ENCODE data around the gene ATP9B. TPM values are rescaled to one million over a fixed set of nuclear protein-coding genes. Genes with fewer than 3 reads are reported as not detected.

Gene ATP9B
- total RNA-seq, 3 donors from 2014 or later (not counting 1 experiment from before 2014, with no cell fraction given): 66.0 to 78.9 (median 68.0) TPM

DNA sequence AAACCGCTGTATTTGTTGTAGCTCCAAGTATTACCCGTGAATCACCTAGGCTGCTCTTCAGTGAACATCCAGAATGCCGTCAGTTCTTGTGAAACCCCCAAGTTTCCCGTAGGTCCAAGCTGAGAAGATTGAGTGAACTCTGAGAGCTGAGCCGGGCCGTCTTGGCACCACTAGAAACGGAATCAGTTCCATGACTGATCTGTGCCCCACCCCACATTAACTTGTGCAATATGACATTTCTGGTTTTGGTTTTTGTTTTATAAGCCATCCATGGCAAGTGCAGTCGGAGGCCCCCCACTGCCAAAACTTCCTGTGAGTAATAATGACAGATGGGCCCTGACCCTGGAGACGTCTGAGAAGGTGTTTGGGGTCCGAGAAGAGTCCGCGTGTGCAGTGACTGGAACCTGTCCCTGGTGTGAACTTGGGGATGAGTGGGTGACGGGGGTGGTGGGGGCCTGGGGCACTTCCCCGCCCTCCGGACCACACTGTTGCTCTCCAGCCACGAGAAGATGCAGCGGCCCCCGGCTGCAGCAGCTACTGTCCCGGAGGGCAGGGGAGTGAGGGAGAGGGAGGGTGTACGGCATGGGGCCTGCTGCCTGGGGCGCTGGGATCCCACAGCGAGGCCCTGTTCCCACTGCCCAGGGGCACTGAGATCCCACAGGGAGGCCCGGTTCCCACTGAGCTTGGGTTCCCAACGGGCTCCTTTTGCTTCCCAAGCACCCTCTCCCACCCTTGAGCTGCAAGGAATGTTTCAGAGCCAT, 353.0 kb downstream of the ATP9B start:
- TF ChIP-seq, protein P1, sequence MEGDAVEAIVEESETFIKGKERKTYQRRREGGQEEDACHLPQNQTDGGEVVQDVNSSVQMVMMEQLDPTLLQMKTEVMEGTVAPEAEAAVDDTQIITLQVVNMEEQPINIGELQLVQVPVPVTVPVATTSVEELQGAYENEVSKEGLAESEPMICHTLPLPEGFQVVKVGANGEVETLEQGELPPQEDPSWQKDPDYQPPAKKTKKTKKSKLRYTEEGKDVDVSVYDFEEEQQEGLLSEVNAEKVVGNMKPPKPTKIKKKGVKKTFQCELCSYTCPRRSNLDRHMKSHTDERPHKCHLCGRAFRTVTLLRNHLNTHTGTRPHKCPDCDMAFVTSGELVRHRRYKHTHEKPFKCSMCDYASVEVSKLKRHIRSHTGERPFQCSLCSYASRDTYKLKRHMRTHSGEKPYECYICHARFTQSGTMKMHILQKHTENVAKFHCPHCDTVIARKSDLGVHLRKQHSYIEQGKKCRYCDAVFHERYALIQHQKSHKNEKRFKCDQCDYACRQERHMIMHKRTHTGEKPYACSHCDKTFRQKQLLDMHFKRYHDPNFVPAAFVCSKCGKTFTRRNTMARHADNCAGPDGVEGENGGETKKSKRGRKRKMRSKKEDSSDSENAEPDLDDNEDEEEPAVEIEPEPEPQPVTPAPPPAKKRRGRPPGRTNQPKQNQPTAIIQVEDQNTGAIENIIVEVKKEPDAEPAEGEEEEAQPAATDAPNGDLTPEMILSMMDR (IDR thresholded peaks at IDR 0.05): no peak
- H3K36me3 ChIP-seq (ENCODE audit: control insufficient read depth, insufficient read depth, low read length): peaks cover 3% of the 10 kb centered on the region
- no peaks in the 10 kb centered on the region for H3K9me3 ChIP-seq (ENCODE audit: control insufficient read depth, insufficient read depth, low read length)
- Mint-ChIP-seq H3K4me1 (peaks cover 22 to 49% of the 10 kb centered on the region in 2 donors), H3K27ac (peak overlapping the region in 1 of 2 donors; percentile 70), H3K27me3 (ENCODE audit: low read depth in 2 of 2) (no peaks in the 10 kb centered on the region), H3K36me3 (no peaks in the 10 kb centered on the region), H3K4me3 (no peak overlapping the region), H3K9me3 (no peaks in the 10 kb centered on the region)
- peak in 1 of 3 donors; percentile 76 for ATAC-seq
- peaks cover 3% of the 10 kb centered on the region for H3K4me1 ChIP-seq (ENCODE audit: control insufficient read depth, insufficient read depth, low read length)
- intact Hi-C loops (cut with micrococcal nuclease): no loop called here
- H3K27me3 ChIP-seq (ENCODE audit: control insufficient read depth, insufficient read depth, low read length): no peaks in the 10 kb centered on the region
- no peak overlapping the region for H3K27ac ChIP-seq (ENCODE audit: low read length)
- WGBS (ENCODE audit: insufficient coverage): 87% methylated on average over 24 of the region's 24 CpGs
- H3K4me3 ChIP-seq (ENCODE audit: low read length): no peak overlapping the region
- DNase-seq: no peak

DNA sequence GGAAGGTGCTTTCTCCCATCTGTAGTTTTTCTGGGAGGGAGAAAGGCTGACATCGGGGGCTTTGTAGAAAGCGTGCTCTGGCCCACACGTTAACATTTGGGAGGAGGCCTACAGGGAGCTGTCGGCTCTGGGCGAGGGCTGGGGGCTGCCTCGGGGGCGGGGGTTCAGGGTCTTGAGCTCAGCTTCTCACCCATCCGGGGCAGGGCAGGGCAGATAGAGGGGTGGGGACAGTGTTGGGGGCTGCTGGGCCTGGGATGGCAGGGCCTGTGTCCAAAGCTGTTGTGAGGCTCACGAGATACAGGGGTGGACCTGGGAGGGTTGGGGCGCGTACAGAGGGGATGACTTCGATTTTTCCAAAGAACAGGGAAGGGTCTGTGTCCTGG, 353.6 kb downstream of the ATP9B start:
- H3K27ac Mint-ChIP-seq: peak overlapping the region in 1 of 2 donors; percentile 70
- H3K4me1 Mint-ChIP-seq: peaks cover 22 to 52% of the 10 kb centered on the region in 2 donors
- Histone ChIP-seq H3K36me3 (ENCODE audit: control insufficient read depth, insufficient read depth, low read length) (peaks cover 3% of the 10 kb centered on the region), H3K27ac (ENCODE audit: low read length) (no peak overlapping the region), H3K4me1 (ENCODE audit: control insufficient read depth, insufficient read depth, low read length) (peaks cover 5% of the 10 kb centered on the region), H3K9me3 (ENCODE audit: control insufficient read depth, insufficient read depth, low read length) (no peaks in the 10 kb centered on the region), H3K4me3 (ENCODE audit: low read length) (no peak overlapping the region), H3K27me3 (ENCODE audit: control insufficient read depth, insufficient read depth, low read length) (no peaks in the 10 kb centered on the region)
- intact Hi-C loops (cut with micrococcal nuclease): no loop called here
- 93% methylated on average over 12 of the region's 12 CpGs for WGBS (ENCODE audit: insufficient coverage)
- H3K9me3 Mint-ChIP-seq: no peaks in the 10 kb centered on the region
- TF ChIP-seq, protein P1 (IDR thresholded peaks at IDR 0.05): no peak
- no peaks in the 10 kb centered on the region for H3K36me3 Mint-ChIP-seq
- DNase-seq (no peak), ATAC-seq (no peak)
- H3K27me3 Mint-ChIP-seq (ENCODE audit: low read depth in 2 of 2): no peaks in the 10 kb centered on the region
- H3K4me3 Mint-ChIP-seq: no peak overlapping the region

DNA sequence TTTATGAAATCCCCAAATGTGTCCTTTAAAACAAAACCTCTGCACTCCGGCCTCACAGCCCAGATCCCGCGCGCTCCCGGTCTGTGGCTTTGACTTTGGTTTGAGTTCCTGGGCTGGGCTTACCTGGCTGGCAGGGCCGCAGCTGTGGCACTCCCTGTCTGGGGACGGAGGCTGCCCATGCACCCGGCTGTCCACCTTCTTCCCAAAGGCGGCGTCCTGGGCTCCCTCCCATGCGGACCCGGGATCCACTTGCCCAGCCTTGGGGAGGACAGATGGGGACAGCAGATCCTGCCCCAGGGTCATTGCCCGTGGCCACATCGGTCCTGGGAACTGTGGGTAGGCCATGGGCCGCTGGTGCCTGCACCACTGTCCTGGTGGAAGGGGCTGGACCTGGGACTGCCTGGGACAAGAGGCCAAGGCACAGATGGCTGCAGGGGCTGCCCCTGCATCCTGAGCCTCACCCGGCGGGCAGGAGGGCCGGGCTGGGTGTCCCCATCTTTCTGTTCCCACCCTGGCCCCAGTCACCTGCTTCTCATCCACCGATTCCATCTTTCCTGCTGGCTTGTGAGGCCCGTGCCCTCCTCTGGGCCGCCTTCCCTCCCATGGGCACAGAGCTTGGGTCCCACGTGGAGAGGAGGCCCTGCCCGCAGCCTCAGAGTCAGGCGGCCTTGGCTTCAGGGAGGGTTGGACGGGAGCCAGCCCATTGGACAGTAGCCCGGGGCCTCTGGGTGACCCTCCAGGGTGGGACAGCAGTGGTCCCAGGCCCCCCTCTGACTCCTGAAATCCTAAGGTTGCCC, 354.2 kb downstream of the ATP9B start:
- no peak overlapping the region for H3K27ac Mint-ChIP-seq
- H3K9me3 Mint-ChIP-seq: no peaks in the 10 kb centered on the region
- H3K4me1 ChIP-seq (ENCODE audit: control insufficient read depth, insufficient read depth, low read length): peaks cover 12% of the 10 kb centered on the region
- H3K4me1 Mint-ChIP-seq: peaks cover 27 to 53% of the 10 kb centered on the region in 2 donors
- TF ChIP-seq, protein P1 (IDR thresholded peaks at IDR 0.05): no peak
- H3K4me3 ChIP-seq (ENCODE audit: low read length): no peak overlapping the region
- no peak for DNase-seq
- no peaks in the 10 kb centered on the region for H3K36me3 Mint-ChIP-seq
- no peak overlapping the region for H3K27ac ChIP-seq (ENCODE audit: low read length)
- H3K36me3 ChIP-seq (ENCODE audit: control insufficient read depth, insufficient read depth, low read length): peaks cover 3% of the 10 kb centered on the region
- no peaks in the 10 kb centered on the region for H3K27me3 ChIP-seq (ENCODE audit: control insufficient read depth, insufficient read depth, low read length)
- H3K4me3 Mint-ChIP-seq: no peak overlapping the region
- 96% methylated on average over 26 of the region's 26 CpGs for WGBS (ENCODE audit: insufficient coverage)
- H3K27me3 Mint-ChIP-seq (ENCODE audit: low read depth in 2 of 2): no peaks in the 10 kb centered on the region
- no peaks in the 10 kb centered on the region for H3K9me3 ChIP-seq (ENCODE audit: control insufficient read depth, insufficient read depth, low read length)
- no peak for ATAC-seq
- intact Hi-C loops (cut with micrococcal nuclease): no loop called here

Data from natural killer cell (primary cell).